Measurements from ENCODE around the gene CELF2. TPM values are rescaled to one million over a fixed set of nuclear protein-coding genes. Genes with fewer than 3 reads are reported as not detected.

Gene CELF2
- total and polyA plus RNA-seq, 9 of the 15 experiments (the other 6 are each of a cell fraction or from before 2014, with no cell fraction given): 4.0 to 20.3 (median 11.1) TPM

- no peak for TF ChIP-seq ZNF584 (CRISPR knock-in tag; IDR thresholded peaks at IDR 0.05; ENCODE audit: low read depth)
These were observed 6.2 kb upstream of the CELF2 start (continued) for GRCh38 chr10:11011436-11011835.

GRCh38 chr10:11011984-11012383 is 5.7 kb upstream of the CELF2 start:
- no peaks in the 10 kb centered on the region for H4K20me1 ChIP-seq (replicated peaks; ENCODE audit: control insufficient read depth, insufficient read depth, low read length)
- no peaks in the 10 kb centered on the region for H3K9me3 ChIP-seq (replicated peaks; ENCODE audit: control insufficient read depth, insufficient read depth, low read depth, low read length)
- no peak overlapping the region for H3K4me3 ChIP-seq
- no peak overlapping the region for H3K27ac ChIP-seq (ENCODE audit: extremely low read depth, low read depth, low read length)
- CTCF ChIA-PET (ENCODE audit: low intra/inter-chr PET ratio): no interaction called here
- H3K79me2 ChIP-seq (ENCODE audit: control insufficient read depth, insufficient read depth, low read length): no peaks in the 10 kb centered on the region
- intact Hi-C loops (cut with micrococcal nuclease): no loop called here
- no peaks in the 10 kb centered on the region for H3K36me3 ChIP-seq (ENCODE audit: control insufficient read depth, insufficient read depth, low read length)
- TF ChIP-seq PKNOX1 (IDR thresholded peaks at IDR 0.05) (peak; percentile 27; the same call in 1 of the 2 replicates), TAF7 (tag; IDR thresholded peaks at IDR 0.05) (no peak)
- ATAC-seq (no peak), DNase-seq (ENCODE audit: extremely low read depth in 1 of 4, low spot score in 3 of 4) (no peak), FAIRE-seq (no peak)
- no peaks in the 10 kb centered on the region for H3K9me1 ChIP-seq (ENCODE audit: control insufficient read depth, insufficient read depth, low read length)
- no peak overlapping the region for H3K4me2 ChIP-seq (ENCODE audit: insufficient read depth, low read length)
- no peak overlapping the region for H3K9ac ChIP-seq (ENCODE audit: insufficient read depth in 1 of 2, low read depth in 2 of 2, low read length in 2 of 2)
- H3K4me1 ChIP-seq (replicated peaks in 1 of 2; ENCODE audit: control insufficient read depth in 2 of 2, insufficient read depth in 2 of 2, low read length in 2 of 2): no peaks in the 10 kb centered on the region
- in situ Hi-C loops (cut with MboI): no loop called here
- no peak overlapping the region for H2AFZ ChIP-seq (ENCODE audit: low read depth, low read length)
- WGBS (ENCODE audit: insufficient coverage, low coverage, missing lambda C conversion rate): 0% methylated on average over 3 of the region's 3 CpGs
- POLR2A ChIA-PET: no interaction called here
- no TSS peak for BruUV-seq (replicated peaks)
- H3K27me3 ChIP-seq (ENCODE audit: control insufficient read depth in 2 of 2, insufficient read depth in 2 of 2, low read length in 2 of 2): peaks cover 19 to 24% of the 10 kb centered on the region in 2 experiments

Data from K562 (cell line).